Stimulated activated CD8-positive, alpha-beta memory T cell treated with anti-CD3 and anti-CD28 coated beads, Interleukin-12 subunit alpha, Interleukin-12 subunit beta, amount 100 ng/mL, for 1 hour (primary cell): ENCODE measurements around the gene LINGO1.

Source experiments
- DNase-seq: peaks from one replicate; pipeline ENCODE4 v3.0.0-alpha.2; 2020; ENCODE audit warnings: low read depth

LINGO1 gene, protein sequence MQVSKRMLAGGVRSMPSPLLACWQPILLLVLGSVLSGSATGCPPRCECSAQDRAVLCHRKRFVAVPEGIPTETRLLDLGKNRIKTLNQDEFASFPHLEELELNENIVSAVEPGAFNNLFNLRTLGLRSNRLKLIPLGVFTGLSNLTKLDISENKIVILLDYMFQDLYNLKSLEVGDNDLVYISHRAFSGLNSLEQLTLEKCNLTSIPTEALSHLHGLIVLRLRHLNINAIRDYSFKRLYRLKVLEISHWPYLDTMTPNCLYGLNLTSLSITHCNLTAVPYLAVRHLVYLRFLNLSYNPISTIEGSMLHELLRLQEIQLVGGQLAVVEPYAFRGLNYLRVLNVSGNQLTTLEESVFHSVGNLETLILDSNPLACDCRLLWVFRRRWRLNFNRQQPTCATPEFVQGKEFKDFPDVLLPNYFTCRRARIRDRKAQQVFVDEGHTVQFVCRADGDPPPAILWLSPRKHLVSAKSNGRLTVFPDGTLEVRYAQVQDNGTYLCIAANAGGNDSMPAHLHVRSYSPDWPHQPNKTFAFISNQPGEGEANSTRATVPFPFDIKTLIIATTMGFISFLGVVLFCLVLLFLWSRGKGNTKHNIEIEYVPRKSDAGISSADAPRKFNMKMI

GRCh38 chr15:77632534-77633133 is at the start of gene LINGO1:
Gene LINGO1 (minus strand): TSS chr15:77632912. CDS start chr15:77632315, 597 bp downstream.
- no peak for DNase-seq

DNA sequence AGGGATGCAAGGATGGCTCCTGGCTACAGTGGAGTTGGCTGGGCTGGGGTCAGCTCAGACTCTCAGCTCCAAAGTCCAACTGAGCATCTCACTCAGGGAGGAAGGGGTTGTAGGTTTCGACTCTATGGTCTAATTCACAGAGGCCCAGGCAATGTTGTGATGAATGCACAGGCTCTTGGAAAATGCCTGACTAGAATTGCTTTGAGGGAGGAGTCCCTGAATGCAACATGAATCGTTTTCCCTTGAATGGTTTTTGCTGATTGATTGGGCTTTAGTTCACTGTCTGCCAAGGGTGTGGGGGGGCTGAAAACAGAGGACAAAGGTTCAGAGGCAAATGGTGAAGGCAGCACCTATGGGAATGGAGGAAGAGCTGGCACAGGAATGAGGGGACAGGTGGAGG is 48.6 kb upstream of the LINGO1 start:
- no peak for DNase-seq

DNA sequence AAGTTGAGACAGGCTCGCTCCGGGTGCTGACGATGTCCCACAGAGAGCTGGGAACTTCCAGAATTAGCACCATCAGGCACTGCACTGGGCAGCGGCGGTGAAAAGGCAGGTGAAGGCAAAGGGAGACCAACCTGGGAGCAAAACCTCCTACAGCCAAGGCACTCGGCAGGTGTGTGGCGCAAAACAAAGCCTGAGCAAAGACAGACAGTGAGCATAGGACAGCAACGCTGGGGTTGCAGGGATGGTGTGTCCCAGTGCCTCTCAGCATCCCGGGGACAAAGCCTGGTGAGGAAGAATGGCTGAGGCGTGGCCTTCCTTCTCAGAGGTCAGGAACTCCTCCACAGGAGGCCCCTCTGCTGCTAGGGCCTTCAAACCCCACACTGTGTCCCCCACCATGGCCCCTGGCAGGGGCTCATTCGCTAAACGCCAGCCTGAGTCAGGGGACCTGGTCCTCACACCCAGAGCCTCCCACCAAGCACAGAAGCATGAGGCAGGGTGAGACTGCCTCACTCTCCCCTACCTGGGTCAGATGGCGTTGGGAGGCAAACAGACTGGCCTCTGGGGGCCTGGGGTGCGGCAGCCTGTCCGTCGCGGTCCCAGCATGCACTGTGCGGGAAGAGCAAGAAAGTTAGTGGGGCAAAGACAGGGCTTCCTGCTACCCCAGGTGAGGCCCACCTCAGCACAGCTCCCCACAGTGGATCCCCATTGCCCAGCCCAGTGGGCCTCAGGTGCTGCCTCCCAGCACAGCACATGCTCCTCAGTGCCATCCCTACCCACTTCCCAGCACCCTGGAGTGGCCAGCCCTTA is 44.1 kb upstream of the LINGO1 start:
- DNase-seq = no peak

DNA sequence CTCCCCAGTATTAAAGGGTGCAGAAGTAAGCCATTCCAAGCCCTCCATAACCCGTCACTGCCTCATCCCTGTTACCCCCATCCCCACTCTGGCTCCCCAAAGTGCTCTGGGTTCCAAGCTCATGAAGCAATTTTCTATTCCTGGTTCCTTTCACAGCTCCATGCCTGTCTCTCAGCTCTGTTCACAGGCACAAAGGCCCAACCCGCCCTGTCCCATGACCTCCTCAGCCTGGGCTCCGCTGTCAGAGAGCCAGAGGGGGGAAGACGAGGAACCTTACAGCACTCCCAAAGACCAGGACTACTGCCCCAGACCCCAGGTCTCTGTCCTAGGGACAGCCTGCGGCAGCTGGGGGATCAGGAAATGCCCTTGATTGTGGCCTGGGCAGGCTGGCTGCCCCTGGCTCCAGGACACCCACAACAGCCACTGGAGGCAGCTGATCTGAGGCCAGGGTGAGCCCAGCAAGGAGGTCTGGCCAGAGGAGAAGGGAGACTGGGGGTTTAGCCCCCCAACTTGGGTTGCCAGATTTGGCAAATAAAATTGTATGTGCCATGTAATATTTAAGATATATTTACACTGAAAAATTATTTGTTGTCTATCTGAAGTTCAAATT is 43.2 kb upstream of the LINGO1 start:
- no peak for DNase-seq

GRCh38 chr15:77674327-77674726 is 41.6 kb upstream of the LINGO1 start:
- no peak for DNase-seq

DNA sequence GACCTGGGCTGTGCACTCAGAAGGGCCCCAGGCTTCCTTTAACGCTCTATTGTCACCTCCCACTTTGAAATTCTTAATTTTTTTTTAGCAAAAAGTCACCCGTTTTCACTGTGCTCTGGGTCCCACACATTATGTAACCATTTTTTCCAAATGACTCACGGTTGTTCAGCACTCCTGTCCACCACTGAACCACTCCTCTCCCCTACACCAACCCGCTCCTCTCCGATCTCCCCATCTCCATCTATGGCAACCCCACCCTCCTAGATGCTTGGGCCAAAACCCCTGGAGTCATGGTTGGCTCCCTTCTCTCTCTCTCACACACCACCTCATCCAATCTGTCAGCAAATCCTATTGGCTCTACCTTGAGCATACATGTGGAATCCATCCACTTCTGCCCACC is 41.2 kb upstream of the LINGO1 start:
- DNase-seq = no peak

GRCh38 chr15:77672135-77672534 is 39.4 kb upstream of the LINGO1 start:
- DNase-seq = no peak

GRCh38 chr15:77671362-77672056 is 38.8 kb upstream of the LINGO1 start:
- DNase-seq = no peak

GRCh38 chr15:77670558-77671361 is 38.0 kb upstream of the LINGO1 start:
- no peak for DNase-seq

DNA sequence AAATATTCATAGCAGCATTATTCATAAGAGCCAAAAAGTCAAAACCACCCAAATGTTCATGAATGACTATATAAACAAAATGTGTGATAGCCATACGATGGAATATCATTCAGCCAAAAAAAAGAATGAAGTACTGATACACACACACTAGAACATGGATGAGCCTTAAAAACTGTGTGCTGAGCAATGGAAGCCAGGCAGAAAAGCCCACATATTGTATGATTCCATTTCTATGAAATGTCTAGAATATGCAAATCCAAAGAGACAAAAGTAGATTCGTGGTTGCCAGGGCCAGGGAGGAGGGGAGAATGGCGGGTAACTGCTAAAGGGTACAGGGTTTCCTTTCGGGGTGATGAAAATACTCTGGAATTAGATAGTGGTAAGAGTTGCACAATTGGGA is 37.2 kb upstream of the LINGO1 start:
- no peak for DNase-seq

DNA sequence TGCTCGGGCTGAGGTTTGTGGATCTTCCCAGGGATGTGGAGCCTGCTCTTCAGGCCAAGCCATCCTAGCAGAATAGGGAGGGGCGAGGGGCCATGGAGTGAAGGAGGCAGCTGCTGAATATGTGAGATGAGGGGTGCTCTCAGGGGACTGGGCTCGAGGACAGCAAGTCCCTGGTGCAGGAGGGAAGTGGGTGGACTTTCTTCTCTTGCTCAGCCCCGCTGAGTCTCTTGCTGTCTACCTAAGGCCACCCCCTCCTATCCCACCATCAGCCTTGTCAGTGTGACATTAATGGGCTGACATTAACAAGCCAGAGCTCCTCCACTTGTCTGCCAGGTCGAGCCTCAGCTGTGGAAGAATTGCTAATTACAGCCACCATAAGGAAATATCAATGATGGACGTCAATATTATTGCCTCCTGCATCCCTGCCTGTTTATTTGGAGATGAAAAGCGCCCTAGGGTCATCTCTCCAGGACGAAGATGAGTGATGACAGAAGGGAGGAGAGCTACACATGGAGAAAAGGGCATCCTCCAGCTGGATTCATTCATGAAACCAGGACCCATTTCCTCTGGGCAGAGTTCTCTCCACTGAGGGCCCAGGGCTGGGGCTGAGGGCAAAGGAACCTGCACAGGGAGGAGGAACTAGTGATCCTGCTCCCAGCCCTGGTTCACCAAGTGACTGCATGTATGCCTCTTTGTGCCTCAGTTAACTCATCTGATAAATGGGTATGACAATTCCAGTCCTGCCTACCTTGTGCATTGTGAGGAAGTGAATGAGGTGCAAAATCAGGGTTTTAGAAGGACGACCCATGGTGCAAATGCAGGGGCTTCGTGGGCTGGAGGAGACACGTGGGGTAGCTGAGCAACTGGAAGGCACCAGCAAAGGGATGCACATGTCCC is 34.9 kb upstream of the LINGO1 start:
- no peak for DNase-seq

DNA sequence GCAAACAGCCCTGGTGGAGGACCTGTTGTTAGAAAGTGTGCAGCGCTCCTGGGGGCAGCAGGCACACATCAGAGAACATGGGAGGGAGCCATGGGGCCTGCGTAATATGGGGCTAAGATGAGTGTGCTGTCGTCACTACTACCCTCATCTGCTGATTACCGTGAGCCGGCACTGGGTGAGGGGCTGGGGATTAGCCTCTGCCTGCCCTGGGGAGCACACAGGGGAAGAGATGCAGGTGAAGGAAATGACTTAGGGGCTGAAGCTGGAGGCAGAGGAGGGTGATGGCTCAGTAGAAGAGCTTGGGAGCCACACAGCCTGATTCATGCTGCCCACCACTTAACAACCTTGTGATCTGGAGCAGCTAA is 33.6 kb upstream of the LINGO1 start:
- DNase-seq = no peak

DNA sequence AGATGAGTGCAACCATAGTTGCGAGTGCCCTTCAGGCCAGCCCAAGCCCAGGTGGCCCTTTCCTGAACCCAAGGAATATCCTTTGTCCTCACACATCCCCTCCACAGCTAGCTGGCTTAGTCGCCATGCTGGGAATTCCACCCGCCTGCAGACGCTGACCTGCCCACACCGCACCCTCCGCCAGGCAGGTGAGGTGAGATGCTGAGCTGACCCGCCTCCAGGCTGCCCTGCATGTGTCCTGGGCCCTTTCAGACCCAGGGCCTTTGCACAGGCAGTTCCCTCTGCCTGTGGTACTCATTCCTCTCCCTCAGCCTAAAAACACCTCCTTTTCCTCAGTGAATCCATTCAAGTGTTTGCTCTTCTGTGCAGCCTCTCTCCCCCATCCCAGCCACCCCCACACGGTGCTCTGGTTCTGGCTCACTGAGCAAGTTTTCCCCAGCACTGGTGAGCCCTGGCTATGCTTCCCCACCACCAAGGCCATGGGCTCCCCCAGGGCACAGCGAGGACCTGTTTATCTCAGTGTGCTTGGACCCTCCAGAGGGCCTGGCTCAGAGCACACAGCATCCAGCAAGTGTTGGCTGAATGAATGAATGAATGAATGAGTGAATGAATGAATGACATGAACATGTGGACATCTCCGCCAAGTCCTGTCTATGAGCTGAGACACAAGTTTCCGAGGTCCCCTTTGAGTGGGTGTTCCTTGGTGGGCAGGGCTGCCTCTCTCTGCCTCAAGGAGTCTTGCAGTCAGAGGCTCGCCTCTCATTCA is 33.0 kb upstream of the LINGO1 start:
- DNase-seq = no peak

- no peak for DNase-seq
Observed at GRCh38 chr15:77664428-77664827, 31.7 kb upstream of the LINGO1 start.

DNA sequence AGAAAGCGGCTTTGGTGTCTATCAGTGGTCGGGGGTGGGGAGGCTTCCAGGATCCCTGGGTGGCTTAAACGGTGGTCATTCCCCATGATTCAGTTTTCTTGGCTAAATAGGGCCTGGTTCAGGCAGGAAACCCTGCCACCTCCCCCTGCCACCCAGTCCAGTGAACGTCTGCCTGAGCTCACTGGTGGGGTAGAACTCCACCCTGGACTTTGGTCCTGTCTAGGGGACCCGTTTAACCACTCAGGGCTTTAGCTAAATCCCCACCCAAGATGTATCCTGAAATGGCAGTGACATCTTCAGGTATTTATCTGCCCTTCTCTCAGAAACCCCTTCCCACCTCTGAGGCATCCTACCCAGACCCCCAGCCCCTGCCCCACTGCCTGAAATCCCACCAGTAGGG is 30.5 kb upstream of the LINGO1 start:
- DNase-seq = no peak

DNA sequence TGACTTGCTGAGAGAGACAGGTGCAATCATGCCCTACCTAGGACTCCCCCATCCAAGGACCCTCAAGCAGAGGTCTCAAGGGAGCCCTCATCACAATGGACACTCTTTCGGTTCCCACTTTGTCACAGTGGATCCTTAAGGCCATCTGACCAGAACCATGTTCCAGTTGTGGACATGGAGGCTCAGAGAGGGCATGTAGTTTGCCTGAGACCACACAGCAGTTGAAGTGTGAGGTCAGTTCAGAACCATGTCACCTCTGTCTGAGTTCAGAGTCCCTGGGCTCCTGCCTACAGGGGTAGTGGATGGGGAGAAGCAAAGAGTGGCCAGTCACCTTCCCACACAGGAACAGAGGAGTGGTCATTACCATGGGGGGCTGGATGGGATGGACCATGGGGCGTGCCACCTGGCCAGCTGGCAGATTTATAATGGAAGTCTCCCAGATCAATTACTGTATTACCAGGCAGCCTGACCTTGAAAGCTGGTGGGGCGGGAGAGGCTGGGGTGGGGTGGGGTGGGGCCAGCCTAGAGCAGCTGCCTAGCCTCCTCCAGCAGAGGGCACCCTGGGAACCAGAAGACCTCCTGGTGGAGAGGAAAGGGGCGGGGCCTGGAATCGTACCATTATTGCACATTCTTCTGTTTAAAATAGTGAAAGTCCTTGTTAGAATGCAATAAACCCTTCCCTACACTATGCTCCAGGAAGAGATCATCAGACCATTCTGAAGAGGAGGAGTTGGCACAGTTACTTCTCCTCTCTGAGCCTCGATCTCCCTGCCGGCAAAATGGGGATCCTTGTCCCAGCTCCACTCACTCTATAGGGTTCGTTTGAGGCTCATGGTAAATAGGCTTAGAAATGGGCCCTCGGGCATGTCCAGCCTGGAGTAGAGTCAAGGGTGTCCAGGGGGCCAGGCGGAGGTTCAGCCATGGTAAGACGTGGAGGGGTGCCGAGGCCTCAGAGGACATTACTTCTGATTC is 26.9 kb upstream of the LINGO1 start:
- DNase-seq = no peak

DNA sequence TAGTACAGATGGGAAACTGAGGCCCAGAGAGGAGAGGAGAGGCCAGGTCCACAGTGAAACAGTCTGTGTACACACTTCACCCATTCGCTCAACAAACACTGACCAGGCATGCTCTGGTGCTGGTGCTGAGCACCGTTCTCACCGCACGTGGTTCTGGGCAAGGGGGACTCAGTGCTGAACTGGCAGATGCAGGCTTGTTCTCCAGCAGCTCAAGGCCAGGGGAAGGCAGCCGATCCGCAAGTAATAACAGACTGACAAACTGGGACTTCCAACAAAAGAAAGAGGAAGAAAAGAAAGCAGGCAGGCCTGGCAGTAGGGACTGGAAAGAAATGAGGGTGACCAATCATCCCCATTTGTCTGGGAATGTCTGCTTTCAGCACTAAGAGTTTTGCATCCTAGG is 25.6 kb upstream of the LINGO1 start:
- DNase-seq = no peak
